ENCODE results near the gene MICALL1. TPM values are rescaled to one million over a fixed set of nuclear protein-coding genes. Genes with fewer than 3 reads are reported as not detected.
A peak's percentile ranks its signal among the peaks of the same experiment; 100 is the strongest.

The MICALL1 gene
- total RNA-seq, 2 experiments from 2014 or later: 14.2 to 16.6 TPM

DNA sequence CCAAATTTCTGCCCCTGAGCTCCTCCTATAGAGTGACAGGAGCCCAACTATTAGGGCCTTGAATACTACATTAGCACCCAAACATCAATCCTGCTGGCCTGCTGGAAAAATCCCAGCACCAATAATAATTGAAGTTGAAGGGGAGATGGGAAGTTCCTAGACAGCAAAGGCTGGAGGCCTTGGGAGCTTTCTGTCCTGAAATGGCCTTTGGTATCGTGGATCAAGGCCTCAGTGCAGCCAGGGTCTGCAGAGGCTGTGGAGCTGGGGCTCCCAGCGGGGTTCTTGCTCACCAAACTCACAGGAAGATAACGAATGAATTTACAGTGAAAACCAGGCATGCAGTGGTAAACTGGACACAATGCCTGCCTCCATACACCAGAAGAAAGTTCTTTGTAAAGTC lies 9.2 kb upstream of the MICALL1 start:
- H3K4me1 Mint-ChIP-seq: peaks cover 23% of the 10 kb centered on the region
- H3K4me3 Mint-ChIP-seq: no peak overlapping the region
- H3K27me3 Mint-ChIP-seq: no peaks in the 10 kb centered on the region
- peak overlapping the region; percentile 90 for H3K27ac Mint-ChIP-seq
- H3K9me3 Mint-ChIP-seq: no peaks in the 10 kb centered on the region
- H3K36me3 Mint-ChIP-seq: peaks cover 3% of the 10 kb centered on the region
- DNase-seq: no peak

DNA sequence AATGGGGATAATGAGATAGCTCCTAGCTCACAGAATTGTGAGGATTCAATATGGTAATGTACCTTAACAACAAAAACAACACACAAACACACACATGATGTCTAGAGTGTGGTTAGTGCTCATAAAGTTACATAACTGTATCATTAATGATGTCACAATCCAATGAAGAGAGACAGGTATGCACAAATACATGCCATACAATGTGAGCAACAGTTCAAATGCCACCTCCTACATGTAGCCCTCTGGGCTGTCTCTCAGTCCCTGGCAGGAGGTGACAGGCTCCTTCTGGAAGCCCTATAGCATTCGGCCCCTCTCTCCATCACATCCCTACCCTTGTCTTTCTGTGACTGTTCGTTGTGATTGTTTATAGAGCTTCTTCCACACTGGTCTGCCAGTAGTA lies 8.3 kb upstream of the MICALL1 start:
- Mint-ChIP-seq H3K9me3 (no peaks in the 10 kb centered on the region), H3K4me1 (peaks cover 23% of the 10 kb centered on the region), H3K27ac (no peak overlapping the region), H3K27me3 (no peaks in the 10 kb centered on the region), H3K36me3 (peaks cover 3% of the 10 kb centered on the region), H3K4me3 (no peak overlapping the region)
- no peak for DNase-seq

GRCh38 chr22:37898441-37899181 lies 7.5 kb upstream of the MICALL1 start:
- Mint-ChIP-seq H3K36me3 (peaks cover 3% of the 10 kb centered on the region), H3K27ac (no peak overlapping the region), H3K4me1 (peaks cover 23% of the 10 kb centered on the region), H3K4me3 (no peak overlapping the region), H3K27me3 (no peaks in the 10 kb centered on the region), H3K9me3 (no peaks in the 10 kb centered on the region)
- no peak for DNase-seq

GRCh38 chr22:37904572-37905533 lies 1.2 kb upstream of the MICALL1 start:
- peak overlapping the region; percentile 78 for H3K4me3 Mint-ChIP-seq
- H3K4me1 Mint-ChIP-seq: peaks cover 16% of the 10 kb centered on the region
- peak; percentile 26 for DNase-seq
- H3K9me3 Mint-ChIP-seq: no peaks in the 10 kb centered on the region
- H3K27me3 Mint-ChIP-seq: no peaks in the 10 kb centered on the region
- peaks cover 3% of the 10 kb centered on the region for H3K36me3 Mint-ChIP-seq
- peak overlapping the region; percentile 79 for H3K27ac Mint-ChIP-seq

- Mint-ChIP-seq H3K4me1 (peaks cover 17% of the 10 kb centered on the region), H3K9me3 (no peaks in the 10 kb centered on the region), H3K27me3 (no peaks in the 10 kb centered on the region), H3K27ac (no peak overlapping the region), H3K36me3 (peaks cover 3% of the 10 kb centered on the region), H3K4me3 (peak overlapping the region; percentile 74)
- DNase-seq: peak; percentile 39
Observed at GRCh38 chr22:37906364-37907008, 389 bp downstream of the MICALL1 start.

DNA sequence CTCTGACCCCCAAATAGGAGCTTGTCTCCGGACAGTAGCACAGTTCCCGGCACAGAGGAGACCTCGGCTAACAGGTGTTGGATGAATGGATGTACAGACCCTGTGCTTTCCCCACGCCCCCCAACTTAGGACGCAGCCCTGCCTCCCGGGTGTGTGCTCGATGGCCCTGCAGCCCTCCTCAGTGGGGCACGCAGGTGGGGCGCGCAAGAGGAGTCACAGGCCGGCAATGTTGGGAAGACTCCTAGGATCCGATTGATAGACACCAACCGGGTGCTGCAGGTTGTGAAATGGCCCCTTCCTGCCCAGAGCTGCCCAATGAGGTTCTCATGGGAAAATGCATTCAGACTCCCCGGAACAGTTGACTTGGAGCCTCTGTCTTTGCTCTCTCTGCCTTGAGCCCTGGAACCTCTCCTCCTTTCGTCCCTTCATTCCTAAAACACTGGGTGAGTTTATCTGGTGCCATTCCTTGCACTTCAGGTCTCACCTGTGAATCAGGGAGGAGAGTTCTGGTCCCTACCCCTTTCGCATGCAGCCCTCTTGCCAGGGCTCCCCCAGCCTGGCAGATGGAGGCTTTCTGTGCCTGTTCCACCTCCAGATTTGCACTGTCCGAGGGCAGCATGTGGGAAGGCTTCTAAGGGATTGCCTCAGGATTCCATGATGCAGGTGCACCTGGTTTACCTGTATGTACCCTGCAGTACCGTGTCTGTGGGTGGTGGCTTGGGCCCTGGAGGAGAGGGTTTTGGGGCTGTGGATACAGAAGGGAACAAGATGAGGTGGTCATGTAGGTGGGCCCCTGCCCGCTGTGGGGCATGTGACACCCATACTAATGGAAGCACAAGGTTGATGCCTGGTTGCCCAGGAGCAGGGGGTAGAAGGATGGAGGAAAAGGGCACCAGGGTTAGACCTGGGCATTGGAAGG lies 1.2 kb downstream of the MICALL1 start:
- H3K36me3 Mint-ChIP-seq: peaks cover 3% of the 10 kb centered on the region
- H3K27ac Mint-ChIP-seq: no peak overlapping the region
- H3K4me3 Mint-ChIP-seq: peak overlapping the region; percentile 74
- H3K4me1 Mint-ChIP-seq: peaks cover 24% of the 10 kb centered on the region
- DNase-seq: no peak
- no peaks in the 10 kb centered on the region for H3K9me3 Mint-ChIP-seq
- H3K27me3 Mint-ChIP-seq: no peaks in the 10 kb centered on the region

DNA sequence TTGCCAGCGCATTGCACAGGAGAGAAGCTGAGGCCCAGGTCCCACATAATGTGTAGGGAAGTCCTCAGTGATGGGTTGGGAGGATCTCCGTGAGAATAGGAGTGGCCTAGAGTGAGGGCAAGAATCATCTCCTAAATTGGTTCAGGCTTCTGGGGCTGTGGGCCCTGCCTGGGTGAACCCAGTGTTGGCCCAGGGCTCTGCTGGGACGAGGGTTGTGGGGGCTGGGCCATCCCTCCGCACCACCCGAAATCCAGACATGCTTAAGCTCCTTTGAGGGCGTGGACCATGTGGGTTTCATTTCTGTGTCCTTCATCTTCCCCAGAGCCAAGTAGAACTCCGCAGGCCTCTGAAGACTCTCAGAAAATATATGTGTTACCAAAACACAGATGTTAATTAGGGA lies 3.7 kb downstream of the MICALL1 start:
- Mint-ChIP-seq H3K27ac (no peak overlapping the region), H3K4me3 (no peak overlapping the region), H3K9me3 (no peaks in the 10 kb centered on the region), H3K36me3 (peaks cover 3% of the 10 kb centered on the region), H3K27me3 (no peaks in the 10 kb centered on the region), H3K4me1 (peaks cover 25% of the 10 kb centered on the region)
- DNase-seq: no peak

DNA sequence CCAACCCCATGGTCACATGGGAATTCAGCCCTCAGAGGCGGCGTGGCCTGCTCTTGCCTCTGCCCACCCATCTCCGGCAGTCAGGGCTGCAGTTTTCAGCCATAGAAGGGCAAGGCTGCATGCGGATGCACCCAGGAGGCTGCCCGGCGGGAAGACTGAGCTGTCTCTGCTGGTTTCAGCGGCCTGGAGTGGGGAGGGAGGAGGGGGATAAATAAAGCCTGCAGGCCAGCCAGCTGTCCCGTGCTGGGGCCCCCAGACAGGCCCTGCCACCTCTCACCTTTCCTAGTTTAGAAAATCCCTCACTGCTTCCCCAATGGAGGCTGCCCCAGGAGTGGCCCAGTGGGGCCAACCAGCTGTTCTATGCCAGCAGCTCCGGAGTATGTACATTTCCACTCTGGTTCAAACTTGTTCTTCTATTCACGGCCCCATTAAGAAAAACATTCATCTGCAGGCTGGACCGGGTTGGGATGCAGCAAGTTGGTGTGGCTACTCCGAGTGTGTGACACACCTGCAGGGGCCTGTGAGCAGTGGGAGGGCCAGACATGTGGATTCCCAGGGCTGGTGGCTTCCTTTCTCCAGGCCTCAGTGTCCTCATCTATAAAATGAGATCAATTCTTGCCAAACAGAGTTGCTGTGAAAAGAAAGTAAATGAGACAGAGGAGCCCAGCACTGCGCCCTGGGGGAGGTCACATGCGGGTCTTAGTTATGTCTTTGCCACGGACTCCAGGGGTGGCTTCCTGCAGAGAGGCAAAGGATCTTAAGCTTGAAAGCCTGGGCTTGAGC lies 5.0 kb downstream of the MICALL1 start:
- Mint-ChIP-seq H3K4me1 (peaks cover 16% of the 10 kb centered on the region), H3K27ac (no peak overlapping the region), H3K27me3 (no peaks in the 10 kb centered on the region), H3K4me3 (no peak overlapping the region), H3K9me3 (no peaks in the 10 kb centered on the region), H3K36me3 (peaks cover 3% of the 10 kb centered on the region)
- no peak for DNase-seq

- Mint-ChIP-seq H3K4me1 (peaks cover 16% of the 10 kb centered on the region), H3K9me3 (no peaks in the 10 kb centered on the region), H3K4me3 (no peak overlapping the region), H3K36me3 (peaks cover 3% of the 10 kb centered on the region), H3K27me3 (no peaks in the 10 kb centered on the region), H3K27ac (no peak overlapping the region)
- no peak for DNase-seq
Observed at GRCh38 chr22:37911697-37912096, 5.6 kb downstream of the MICALL1 start.

- H3K36me3 Mint-ChIP-seq: peaks cover 3% of the 10 kb centered on the region
- H3K9me3 Mint-ChIP-seq: no peaks in the 10 kb centered on the region
- DNase-seq: no peak
- no peaks in the 10 kb centered on the region for H3K27me3 Mint-ChIP-seq
- H3K4me1 Mint-ChIP-seq: peaks cover 16% of the 10 kb centered on the region
- no peak overlapping the region for H3K27ac Mint-ChIP-seq
- H3K4me3 Mint-ChIP-seq: no peak overlapping the region
Observed at GRCh38 chr22:37912171-37912570, 6.1 kb downstream of the MICALL1 start.

DNA sequence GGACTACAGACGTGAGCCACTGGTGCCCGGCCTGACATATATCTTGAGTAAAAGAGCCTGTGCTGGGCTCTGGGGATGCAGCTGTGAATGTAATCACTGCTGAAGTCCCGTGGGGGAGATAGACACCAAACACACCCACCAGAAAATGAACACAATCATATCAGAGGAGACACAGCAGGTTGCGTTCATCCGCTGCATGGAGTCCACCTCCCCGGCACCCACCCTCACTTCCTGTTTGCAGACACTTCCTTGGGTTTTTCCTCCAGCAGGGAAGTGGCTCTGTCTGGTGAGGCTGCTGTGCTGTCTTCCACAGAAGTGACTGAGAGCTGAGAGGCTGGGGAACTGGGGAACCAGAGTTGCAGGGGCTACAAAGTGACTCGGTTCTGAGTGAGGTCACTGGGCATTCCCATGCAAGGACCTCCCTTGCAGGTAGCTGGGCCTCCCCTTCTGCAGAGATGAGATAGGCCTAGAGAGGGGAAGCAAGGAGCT lies 7.2 kb downstream of the MICALL1 start:
- H3K27ac Mint-ChIP-seq: peak overlapping the region; percentile 34
- peaks cover 3% of the 10 kb centered on the region for H3K36me3 Mint-ChIP-seq
- H3K27me3 Mint-ChIP-seq: no peaks in the 10 kb centered on the region
- peaks cover 11% of the 10 kb centered on the region for H3K4me1 Mint-ChIP-seq
- H3K9me3 Mint-ChIP-seq: no peaks in the 10 kb centered on the region
- no peak for DNase-seq
- H3K4me3 Mint-ChIP-seq: no peak overlapping the region

- H3K4me3 Mint-ChIP-seq: no peak overlapping the region
- no peaks in the 10 kb centered on the region for H3K27me3 Mint-ChIP-seq
- no peaks in the 10 kb centered on the region for H3K9me3 Mint-ChIP-seq
- no peak for DNase-seq
- peaks cover 4% of the 10 kb centered on the region for H3K36me3 Mint-ChIP-seq
- H3K4me1 Mint-ChIP-seq: peaks cover 13% of the 10 kb centered on the region
- no peak overlapping the region for H3K27ac Mint-ChIP-seq
Observed at GRCh38 chr22:37916311-37916710, 10.2 kb downstream of the MICALL1 start.

DNA sequence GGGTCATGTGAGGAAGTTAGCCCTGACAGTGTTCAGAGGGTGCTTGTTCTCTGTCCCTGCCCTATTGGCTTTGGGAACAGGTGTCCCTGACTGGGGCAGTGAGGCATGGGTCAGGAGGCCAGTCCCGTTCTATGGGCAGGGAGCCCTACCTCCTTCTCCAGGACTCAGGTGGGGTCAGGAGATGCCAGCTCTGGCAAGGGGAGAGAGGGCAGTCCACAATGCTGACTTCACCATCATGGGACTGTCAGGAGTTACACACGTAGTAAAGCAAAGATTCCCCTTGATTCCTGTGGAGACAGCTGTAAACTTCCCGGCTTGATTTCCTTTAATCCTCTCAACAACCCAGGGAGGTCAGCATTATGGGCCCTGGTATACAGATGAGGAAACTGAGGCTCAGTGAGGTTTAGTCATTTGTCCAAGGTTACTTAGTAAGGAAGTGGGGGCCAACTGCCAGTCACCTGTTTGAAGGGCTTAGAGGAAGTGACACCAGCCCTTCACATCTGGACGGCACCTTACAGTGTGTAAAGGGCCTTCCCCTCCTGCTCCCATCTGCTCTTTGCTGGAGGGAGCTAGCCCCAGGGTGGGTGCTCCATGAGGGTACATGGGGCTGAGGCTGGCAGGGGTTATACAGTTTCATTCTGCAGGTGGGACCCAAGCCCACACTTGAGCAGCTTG lies 11.9 kb downstream of the MICALL1 start:
- no peak overlapping the region for H3K27ac Mint-ChIP-seq

More for the DNA sequence above, 11.9 kb downstream of the MICALL1 start:
- Mint-ChIP-seq H3K27me3 (no peaks in the 10 kb centered on the region), H3K4me1 (peaks cover 4% of the 10 kb centered on the region), H3K4me3 (no peak overlapping the region), H3K9me3 (no peaks in the 10 kb centered on the region), H3K36me3 (peaks cover 4% of the 10 kb centered on the region)
- no peak for DNase-seq
